ENCODE data around the gene TOLLIP. TPM values are rescaled to one million over a fixed set of nuclear protein-coding genes. Genes with fewer than 3 reads are reported as not detected.

Gene TOLLIP
- total and polyA plus RNA-seq, 5 donors: 32.6 to 53.6 (median 45.1) TPM

DNA sequence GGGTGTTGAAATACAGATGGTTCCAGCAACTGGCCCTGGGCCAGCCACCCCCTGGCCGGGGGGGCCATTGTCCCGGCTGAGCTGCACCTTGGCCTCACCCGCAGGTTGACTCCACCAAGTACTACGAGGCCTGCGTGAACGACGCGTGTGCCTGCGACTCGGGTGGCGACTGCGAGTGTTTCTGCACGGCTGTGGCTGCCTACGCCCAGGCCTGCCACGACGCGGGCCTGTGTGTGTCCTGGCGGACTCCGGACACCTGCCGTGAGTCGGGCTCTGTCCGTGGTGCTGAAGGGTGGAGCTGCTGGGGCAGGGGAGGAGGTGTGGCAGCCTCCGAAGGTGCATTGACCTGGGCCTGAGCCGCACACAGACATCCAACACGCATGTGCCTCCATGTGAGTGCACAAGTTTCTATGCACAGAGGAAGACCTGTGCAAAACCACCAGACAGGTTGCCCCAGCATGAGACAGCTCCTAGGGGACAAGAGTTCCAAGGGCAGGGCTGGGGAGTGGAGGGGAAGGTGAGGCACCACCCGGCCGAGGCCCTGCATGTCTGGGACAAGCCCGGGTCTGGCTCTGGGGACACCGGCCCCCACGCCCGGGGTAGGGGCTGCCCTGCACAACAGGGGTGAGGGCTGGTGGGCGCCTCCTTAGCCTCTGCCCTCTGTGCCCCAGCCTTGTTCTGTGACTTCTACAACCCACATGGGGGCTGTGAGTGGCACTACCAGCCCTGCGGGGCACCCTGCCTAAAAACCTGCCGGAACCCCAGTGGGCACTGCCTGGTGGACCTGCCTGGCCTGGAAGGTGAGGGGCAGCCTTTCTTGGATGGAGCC lies 70.5 kb downstream of the TOLLIP start:
- intact Hi-C loops (cut with DNase I): no loop called here
- Histone ChIP-seq H3K27ac (ENCODE audit: low read length) (no peak overlapping the region), H3K27me3 (ENCODE audit: control insufficient read depth, insufficient read depth) (no peaks in the 10 kb centered on the region), H3K4me1 (ENCODE audit: control insufficient read depth, insufficient read depth, low read length) (no peaks in the 10 kb centered on the region), H3K4me3 (ENCODE audit: low read length) (no peak overlapping the region), H3K9me3 (ENCODE audit: control insufficient read depth, low read length) (no peaks in the 10 kb centered on the region)
- WGBS: 64% methylated on average over 34 of the region's 34 CpGs
- ATAC-seq: no peak
- peak in 1 of 3 donors; percentile 52 for DNase-seq

DNA sequence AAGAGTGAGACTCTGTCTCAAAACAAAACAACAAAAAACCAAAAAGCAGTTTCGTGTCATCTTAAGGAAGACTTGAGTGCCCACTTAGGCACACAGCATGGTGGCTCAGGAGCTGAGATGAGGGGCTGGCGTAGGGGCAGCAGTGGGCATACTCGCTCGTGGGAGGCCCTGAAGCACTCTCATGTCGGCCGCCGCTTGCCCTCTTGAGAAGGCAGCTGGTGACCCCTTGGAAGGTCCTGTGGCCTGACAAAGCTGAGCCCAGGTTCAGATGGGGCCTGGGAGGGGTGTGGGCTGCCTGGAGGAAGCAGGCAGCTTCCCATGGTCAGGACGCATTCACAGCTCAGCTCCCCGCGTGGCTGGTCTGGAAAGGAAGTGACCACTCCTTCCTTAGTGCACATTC lies 71.6 kb downstream of the TOLLIP start:
- Histone ChIP-seq H3K4me3 (ENCODE audit: low read length) (no peak overlapping the region), H3K27me3 (ENCODE audit: control insufficient read depth, insufficient read depth) (no peaks in the 10 kb centered on the region), H3K9me3 (ENCODE audit: control insufficient read depth, low read length) (no peaks in the 10 kb centered on the region), H3K27ac (ENCODE audit: low read length) (no peak overlapping the region), H3K4me1 (ENCODE audit: control insufficient read depth, insufficient read depth, low read length) (no peaks in the 10 kb centered on the region)
- 74% methylated on average over 10 of the region's 10 CpGs for WGBS
- intact Hi-C loops (cut with DNase I): no loop called here
- no peak for ATAC-seq
- DNase-seq: peak in 2 of 3 donors; percentile 24 to 29

- Histone ChIP-seq H3K27me3 (ENCODE audit: control insufficient read depth, insufficient read depth) (no peaks in the 10 kb centered on the region), H3K4me1 (ENCODE audit: control insufficient read depth, insufficient read depth, low read length) (no peaks in the 10 kb centered on the region), H3K27ac (ENCODE audit: low read length) (no peak overlapping the region), H3K4me3 (ENCODE audit: low read length) (no peak overlapping the region), H3K9me3 (ENCODE audit: control insufficient read depth, low read length) (no peaks in the 10 kb centered on the region)
- intact Hi-C loops (cut with DNase I): no loop called here
- ATAC-seq (no peak), DNase-seq (peak in 2 of 3 donors; percentile 4 to 40)
- WGBS: 80% methylated on average over 13 of the region's 13 CpGs
Measured at GRCh38 chr11:1237128-1237580, 72.3 kb downstream of the TOLLIP start.

DNA sequence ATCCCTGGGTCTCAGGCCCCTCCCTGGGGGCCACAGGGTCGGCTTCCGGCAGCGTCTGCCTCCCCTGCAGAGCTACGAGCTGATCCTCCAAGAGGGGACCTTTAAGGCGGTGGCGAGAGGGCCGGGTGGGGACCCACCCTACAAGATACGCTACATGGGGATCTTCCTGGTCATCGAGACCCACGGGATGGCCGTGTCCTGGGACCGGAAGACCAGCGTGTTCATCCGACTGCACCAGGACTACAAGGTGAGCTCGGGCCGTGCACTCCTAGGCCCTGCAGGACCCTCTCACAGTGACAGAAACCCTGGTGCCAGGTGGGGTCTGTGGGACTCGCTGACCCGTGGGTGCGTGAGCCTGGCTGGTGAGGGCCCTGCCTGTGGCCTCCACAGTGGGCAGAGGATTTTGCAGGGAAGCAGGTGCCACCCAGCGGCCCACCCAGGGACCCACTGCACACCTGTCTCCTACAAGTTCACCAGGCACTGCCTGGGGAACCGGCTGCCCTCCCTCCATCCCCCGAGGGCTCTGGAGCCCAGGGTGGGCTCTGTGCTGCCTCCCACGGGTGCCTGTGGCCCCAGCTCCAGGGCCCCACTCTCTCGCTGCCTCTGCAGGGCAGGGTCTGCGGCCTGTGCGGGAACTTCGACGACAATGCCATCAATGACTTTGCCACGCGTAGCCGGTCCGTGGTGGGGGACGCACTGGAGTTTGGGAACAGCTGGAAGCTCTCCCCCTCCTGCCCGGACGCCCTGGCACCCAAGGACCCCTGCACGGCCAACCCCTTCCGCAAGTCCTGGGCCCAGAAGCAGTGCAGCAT lies 72.9 kb downstream of the TOLLIP start:
- Histone ChIP-seq H3K27me3 (ENCODE audit: control insufficient read depth, insufficient read depth) (no peaks in the 10 kb centered on the region), H3K27ac (ENCODE audit: low read length) (no peak overlapping the region), H3K9me3 (ENCODE audit: control insufficient read depth, low read length) (no peaks in the 10 kb centered on the region), H3K4me3 (ENCODE audit: low read length) (no peak overlapping the region), H3K4me1 (ENCODE audit: control insufficient read depth, insufficient read depth, low read length) (no peaks in the 10 kb centered on the region)
- no peak for ATAC-seq
- DNase-seq: peak; percentile 10 to 48 (median 42)
- intact Hi-C loops (cut with DNase I): no loop called here
- 85% methylated on average over 37 of the region's 37 CpGs for WGBS

- intact Hi-C loops (cut with DNase I): no loop called here
- ATAC-seq (no peak), DNase-seq (peak in 2 of 3 donors; percentile 37 to 44)
- no peak overlapping the region for H3K4me3 ChIP-seq (ENCODE audit: low read length)
- no peak overlapping the region for H3K27ac ChIP-seq (ENCODE audit: low read length)
- H3K4me1 ChIP-seq (ENCODE audit: control insufficient read depth, insufficient read depth, low read length): no peaks in the 10 kb centered on the region
- no peaks in the 10 kb centered on the region for H3K9me3 ChIP-seq (ENCODE audit: control insufficient read depth, low read length)
- H3K27me3 ChIP-seq (ENCODE audit: control insufficient read depth, insufficient read depth): no peaks in the 10 kb centered on the region
- 65% methylated on average over 16 of the region's 16 CpGs for WGBS
Measured at GRCh38 chr11:1235901-1236315, 73.5 kb downstream of the TOLLIP start.

- no peak overlapping the region for H3K27ac ChIP-seq (ENCODE audit: low read length)
- DNase-seq: peak in 2 of 3 donors; percentile 6 to 7
- no peaks in the 10 kb centered on the region for H3K27me3 ChIP-seq (ENCODE audit: control insufficient read depth, insufficient read depth)
- no peak overlapping the region for H3K4me3 ChIP-seq (ENCODE audit: low read length)
- H3K9me3 ChIP-seq (ENCODE audit: control insufficient read depth, low read length): no peaks in the 10 kb centered on the region
- WGBS: 62% methylated on average over 23 of the region's 23 CpGs
- no peak for ATAC-seq
- no peaks in the 10 kb centered on the region for H3K4me1 ChIP-seq (ENCODE audit: control insufficient read depth, insufficient read depth, low read length)
- intact Hi-C loops (cut with DNase I): no loop called here
Measured at GRCh38 chr11:1235306-1235900, 74.0 kb downstream of the TOLLIP start.

GRCh38 chr11:1234771-1235305 lies 74.6 kb downstream of the TOLLIP start:
- WGBS: 86% methylated on average over 23 of the region's 23 CpGs
- no peak overlapping the region for H3K27ac ChIP-seq (ENCODE audit: low read length)
- DNase-seq: peak; percentile 10 to 44 (median 36)
- intact Hi-C loops (cut with DNase I): no loop called here
- H3K27me3 ChIP-seq (ENCODE audit: control insufficient read depth, insufficient read depth): no peaks in the 10 kb centered on the region
- H3K4me3 ChIP-seq (ENCODE audit: low read length): no peak overlapping the region
- no peaks in the 10 kb centered on the region for H3K4me1 ChIP-seq (ENCODE audit: control insufficient read depth, insufficient read depth, low read length)
- ATAC-seq: no peak
- H3K9me3 ChIP-seq (ENCODE audit: control insufficient read depth, low read length): no peaks in the 10 kb centered on the region

- no peak overlapping the region for H3K27ac ChIP-seq (ENCODE audit: low read length)
- intact Hi-C loops (cut with DNase I): no loop called here
- no peaks in the 10 kb centered on the region for H3K4me1 ChIP-seq (ENCODE audit: control insufficient read depth, insufficient read depth, low read length)
- DNase-seq (peak; percentile 9 to 47 (median 46)), ATAC-seq (no peak)
- 70% methylated on average over 22 of the region's 22 CpGs for WGBS
- no peaks in the 10 kb centered on the region for H3K27me3 ChIP-seq (ENCODE audit: control insufficient read depth, insufficient read depth)
- no peaks in the 10 kb centered on the region for H3K9me3 ChIP-seq (ENCODE audit: control insufficient read depth, low read length)
- H3K4me3 ChIP-seq (ENCODE audit: low read length): no peak overlapping the region
Measured at GRCh38 chr11:1234054-1234720, 75.2 kb downstream of the TOLLIP start.

DNA sequence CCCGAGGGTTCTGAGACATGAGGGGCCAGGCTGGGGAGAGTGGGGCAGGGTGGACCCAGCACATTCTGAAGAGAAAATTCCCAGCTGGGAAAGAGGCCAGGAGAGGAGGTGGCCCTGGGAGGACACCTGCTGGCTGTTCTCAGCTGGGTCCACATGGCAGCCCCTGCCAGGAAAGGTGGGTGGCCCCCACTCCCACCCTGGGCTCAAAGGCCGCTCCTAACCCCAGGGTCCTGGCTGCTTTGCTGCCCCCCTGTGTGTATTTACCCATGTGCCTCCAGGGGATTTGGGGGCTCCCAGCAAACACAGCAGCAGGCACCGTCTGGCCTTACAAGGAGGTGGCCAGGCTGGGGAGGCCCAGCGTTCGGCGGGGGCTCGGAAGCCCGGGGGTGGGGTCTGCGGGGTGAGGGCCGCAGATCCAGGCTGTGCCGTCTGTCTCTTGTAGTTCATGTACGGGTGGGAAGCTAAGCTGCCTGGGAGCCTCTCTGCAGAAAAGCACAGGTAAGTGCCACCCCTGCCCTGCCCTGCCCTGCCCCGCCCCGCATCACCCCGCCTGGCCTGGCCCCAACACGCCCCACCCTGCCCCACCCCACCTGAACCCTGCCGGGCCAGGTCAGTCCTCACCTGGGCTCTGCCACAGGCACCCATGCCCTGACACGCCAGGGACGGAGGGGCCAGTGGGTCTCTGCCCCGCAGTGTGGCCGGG lies 75.9 kb downstream of the TOLLIP start:
- WGBS: 78% methylated on average over 21 of the region's 21 CpGs
- H3K27me3 ChIP-seq (ENCODE audit: control insufficient read depth, insufficient read depth): no peaks in the 10 kb centered on the region
- peak; percentile 8 to 43 (median 30) for DNase-seq

DNA sequence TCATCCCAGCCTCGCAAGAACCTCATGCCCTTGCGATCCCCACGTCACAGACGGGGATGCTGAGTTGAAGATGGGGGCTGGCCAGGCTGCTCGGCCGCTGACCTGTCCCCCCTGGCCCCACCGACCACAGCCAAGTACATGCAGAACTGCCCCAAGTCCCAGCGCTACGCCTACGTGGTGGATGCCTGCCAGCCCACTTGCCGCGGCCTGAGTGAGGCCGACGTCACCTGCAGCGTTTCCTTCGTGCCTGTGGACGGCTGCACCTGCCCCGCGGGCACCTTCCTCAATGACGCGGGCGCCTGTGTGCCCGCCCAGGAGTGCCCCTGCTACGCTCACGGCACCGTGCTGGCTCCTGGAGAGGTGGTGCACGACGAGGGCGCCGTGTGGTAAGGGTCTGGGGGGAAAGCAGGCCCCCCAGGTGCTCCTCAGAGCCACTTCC lies 76.5 kb downstream of the TOLLIP start:
- Histone ChIP-seq H3K27ac (ENCODE audit: low read length) (no peak overlapping the region), H3K4me3 (ENCODE audit: low read length) (no peak overlapping the region), H3K9me3 (ENCODE audit: control insufficient read depth, low read length) (no peaks in the 10 kb centered on the region), H3K4me1 (ENCODE audit: control insufficient read depth, insufficient read depth, low read length) (no peaks in the 10 kb centered on the region), H3K27me3 (ENCODE audit: control insufficient read depth, insufficient read depth) (no peaks in the 10 kb centered on the region)
- intact Hi-C loops (cut with DNase I): no loop called here
- WGBS: 79% methylated on average over 30 of the region's 30 CpGs
- ATAC-seq (no peak), DNase-seq (peak; percentile 12 to 37 (median 35))

More for the DNA sequence above, 75.9 kb downstream of the TOLLIP start:
- Histone ChIP-seq H3K27ac (ENCODE audit: low read length) (no peak overlapping the region), H3K9me3 (ENCODE audit: control insufficient read depth, low read length) (no peaks in the 10 kb centered on the region), H3K4me3 (ENCODE audit: low read length) (no peak overlapping the region), H3K4me1 (ENCODE audit: control insufficient read depth, insufficient read depth, low read length) (no peaks in the 10 kb centered on the region)
- intact Hi-C loops (cut with DNase I): no loop called here
- ATAC-seq: no peak
